RWPE1 (cell line): ENCODE data around the gene SCAMP5.

Experiments
- CTCF ChIA-PET: fragments of 350-600 bp; sonication (Branson Sonifier 250); formaldehyde crosslinking; extraction: SDS; loops from one replicate; lab custom pipeline; 2021; lab: Yijun Ruan, JAX
- POLR2A ChIA-PET: fragments of 400-600 bp; formaldehyde crosslinking; extraction: SDS; loops from one replicate; lab custom pipeline; 2020; ENCODE audit warnings: antibody characterized with exemption; ENCODE audit not compliant: low non-redundant PET; lab: Yijun Ruan, JAX
- DNase-seq: peaks from one replicate; pipeline ENCODE4 v3.0.0; 2012; ENCODE audit warnings: low spot score
- H3K27ac ChIP-seq: fragments of 450-650 bp; 2 replicates; pipeline ENCODE4 v1.5.1; 2017
- CTCF ChIP-seq: fragments of 450-650 bp; conservative IDR thresholded peaks from 2 replicates; pipeline ENCODE4 v1.5.1; 2017; ENCODE audit warnings: low read depth, mild to moderate bottlenecking

Gene SCAMP5

GRCh38 chr15:74982183-74982582, 13.2 kb upstream of the SCAMP5 start:
- ChIA-PET CTCF (interaction anchor here (0.6 kb wide), 1 partner anchor 82 kb away, joined by 3 read pairs; no protein-coding TSS in a partner anchor), POLR2A (no interaction called here)
- no peak for TF ChIP-seq CTCF
- DNase-seq = no peak
- H3K27ac ChIP-seq = no peak overlapping the region

GRCh38 chr15:74983725-74984231, 11.6 kb upstream of the SCAMP5 start:
- DNase-seq = peak; percentile 55
- no peak overlapping the region for H3K27ac ChIP-seq
- no peak for TF ChIP-seq CTCF
- ChIA-PET POLR2A (no interaction called here), CTCF (no interaction called here)

GRCh38 chr15:74988007-74988800, 7.2 kb upstream of the SCAMP5 start:
- peak; percentile 57 for DNase-seq
- POLR2A ChIA-PET = interaction anchor here (1.0 kb wide), 2 partner anchors 31 to 56 kb away, joined by 3 read pairs; partner anchors contain the start of gene RPP25
- CTCF ChIA-PET = interaction anchor here (0.5 to 1.3 kb wide), 7 partner anchors 9 to 217 kb away, joined by 3 to 4 read pairs (median 3); partner anchors contain the start of gene RPP25
- peak; percentile 66 for TF ChIP-seq CTCF
- no peak overlapping the region for H3K27ac ChIP-seq

- DNase-seq = no peak
- ChIA-PET POLR2A (no interaction called here), CTCF (interaction anchor here (0.6 to 1.3 kb wide), 2 partner anchors 39 to 212 kb away, joined by 3 to 5 read pairs; no protein-coding TSS in a partner anchor)
- no peak for TF ChIP-seq CTCF
- no peak overlapping the region for H3K27ac ChIP-seq
Measured at GRCh38 chr15:74989527-74989926, 5.8 kb upstream of the SCAMP5 start.

- ChIA-PET CTCF (interaction anchor here (0.6 kb wide), 1 partner anchor 17 kb away, joined by 3 read pairs; no protein-coding TSS in a partner anchor), POLR2A (no interaction called here)
- TF ChIP-seq CTCF = no peak
- no peak overlapping the region for H3K27ac ChIP-seq
- no peak for DNase-seq
Measured at GRCh38 chr15:74992619-74993018, 2.7 kb upstream of the SCAMP5 start.

GRCh38 chr15:74994236-74994635, 1.1 kb upstream of the SCAMP5 start:
- no peak overlapping the region for H3K27ac ChIP-seq
- ChIA-PET CTCF (interaction anchor here (0.6 kb wide), 1 partner anchor 13 kb away, joined by 3 read pairs; no protein-coding TSS in a partner anchor), POLR2A (no interaction called here)
- no peak for DNase-seq
- TF ChIP-seq CTCF = no peak
